DOHH2 (cell line): Measurements from ENCODE around the gene GRID1.

ENCODE experiments used
- H3F3A ChIP-seq: fragments of 200-600 bp; sonication (generic), shearing (Covaris generic); 2 replicates; pipeline ENCODE4 v1.6.0; 2016; ENCODE audit warnings: antibody characterized with exemption, mild to moderate bottlenecking; ENCODE audit not compliant: control insufficient read depth, insufficient read depth
- H3K27ac ChIP-seq: fragments of 200-600 bp; sonication (generic); 2 replicates; pipeline ENCODE4 v1.5.1; 2014; ENCODE audit warnings: low read depth, mild to moderate bottlenecking, low read length, moderate library complexity
- H3K27me3 ChIP-seq: fragments of 200-600 bp; sonication (generic); 2 replicates; pipeline ENCODE4 v1.6.1; 2014; ENCODE audit warnings: mild to moderate bottlenecking, low read length, mixed read lengths; ENCODE audit not compliant: control insufficient read depth
- H3K36me3 ChIP-seq: fragments of 200-600 bp; sonication (generic); 2 replicates; pipeline ENCODE4 v1.6.1; 2014; ENCODE audit warnings: mild to moderate bottlenecking, low read length, moderate library complexity, mixed read lengths; ENCODE audit not compliant: control insufficient read depth
- H3K4me1 ChIP-seq: fragments of 200-600 bp; sonication (generic); 2 replicates; pipeline ENCODE4 v1.6.1; 2014; ENCODE audit warnings: mild to moderate bottlenecking, low read length, mixed read lengths; ENCODE audit not compliant: control insufficient read depth
- H3K4me2 ChIP-seq: fragments of 200-600 bp; sonication (generic); 2 replicates; pipeline ENCODE4 v1.6.0; 2014; ENCODE audit warnings: mild to moderate bottlenecking, low read length, moderate library complexity
- H3K4me3 ChIP-seq: fragments of 200-600 bp; sonication (generic); 2 replicates; pipeline ENCODE4 v1.5.1; 2014; ENCODE audit warnings: mild to moderate bottlenecking, low read length, mixed read lengths
- H3K79me2 ChIP-seq: fragments of 200-600 bp; sonication (generic); 2 replicates; pipeline ENCODE4 v1.6.1; 2014; ENCODE audit warnings: mild to moderate bottlenecking, low read length, mixed read lengths; ENCODE audit not compliant: control insufficient read depth
- H3K9me2 ChIP-seq: fragments of 200-600 bp; sonication (generic); replicated peaks from 2 replicates; pipeline ENCODE4 v1.6.1; 2014; ENCODE audit warnings: mild to moderate bottlenecking, low read length, mixed read lengths; ENCODE audit not compliant: control insufficient read depth
- H3K9me3 ChIP-seq: fragments of 200-600 bp; sonication (generic); 2 replicates; pipeline ENCODE4 v1.6.1; 2014; ENCODE audit warnings: antibody characterized with exemption, low read length, mixed read lengths; ENCODE audit not compliant: control insufficient read depth, insufficient read depth
- H4K20me1 ChIP-seq: fragments of 200-600 bp; sonication (generic); 2 replicates; pipeline ENCODE4 v1.6.0; 2014; ENCODE audit warnings: low read depth, mild to moderate bottlenecking, antibody characterized with exemption, low read length, moderate library complexity; ENCODE audit not compliant: control insufficient read depth, insufficient read depth
- EZH2phosphoT487 ChIP-seq: fragments of 200-600 bp; sonication (generic); IDR thresholded peaks from 2 replicates; pipeline ENCODE4 v1.6.1; 2017; ENCODE audit warnings: borderline replicate concordance, mild to moderate bottlenecking, antibody characterized with exemption, low read length, moderate library complexity, mixed read lengths
- TF ChIP-seq, protein P1 (sequence below): fragments of 200-600 bp; sonication (generic); IDR thresholded peaks from one replicate; pipeline ENCODE4 v1.5.1; 2014; ENCODE audit warnings: antibody characterized with exemption, mild to moderate bottlenecking, low read depth, low read length; ENCODE audit not compliant: poor library complexity, severe bottlenecking

The GRID1 gene

DNA sequence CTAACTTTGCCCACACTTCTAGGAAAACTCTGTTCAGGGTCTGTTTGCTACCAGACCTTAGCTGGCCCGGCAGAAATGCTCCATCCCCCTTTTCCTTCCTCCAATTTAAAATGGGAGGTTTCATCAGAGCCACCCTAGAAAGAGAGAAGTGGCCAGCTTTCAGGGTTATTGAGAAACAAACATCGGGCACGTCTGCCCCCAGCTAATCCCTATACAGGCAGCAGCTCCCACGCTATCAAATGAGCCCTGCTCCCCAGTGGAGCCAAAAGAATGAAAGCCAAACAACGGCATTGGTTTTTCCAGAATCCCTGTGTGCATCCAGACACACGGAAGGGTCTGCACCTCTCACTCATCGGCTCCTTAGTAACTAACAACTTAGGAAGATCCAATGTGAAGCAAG lies 132.5 kb downstream of the GRID1 start:
- no peak for TF ChIP-seq EZH2phosphoT487
- TF ChIP-seq, protein P1, sequence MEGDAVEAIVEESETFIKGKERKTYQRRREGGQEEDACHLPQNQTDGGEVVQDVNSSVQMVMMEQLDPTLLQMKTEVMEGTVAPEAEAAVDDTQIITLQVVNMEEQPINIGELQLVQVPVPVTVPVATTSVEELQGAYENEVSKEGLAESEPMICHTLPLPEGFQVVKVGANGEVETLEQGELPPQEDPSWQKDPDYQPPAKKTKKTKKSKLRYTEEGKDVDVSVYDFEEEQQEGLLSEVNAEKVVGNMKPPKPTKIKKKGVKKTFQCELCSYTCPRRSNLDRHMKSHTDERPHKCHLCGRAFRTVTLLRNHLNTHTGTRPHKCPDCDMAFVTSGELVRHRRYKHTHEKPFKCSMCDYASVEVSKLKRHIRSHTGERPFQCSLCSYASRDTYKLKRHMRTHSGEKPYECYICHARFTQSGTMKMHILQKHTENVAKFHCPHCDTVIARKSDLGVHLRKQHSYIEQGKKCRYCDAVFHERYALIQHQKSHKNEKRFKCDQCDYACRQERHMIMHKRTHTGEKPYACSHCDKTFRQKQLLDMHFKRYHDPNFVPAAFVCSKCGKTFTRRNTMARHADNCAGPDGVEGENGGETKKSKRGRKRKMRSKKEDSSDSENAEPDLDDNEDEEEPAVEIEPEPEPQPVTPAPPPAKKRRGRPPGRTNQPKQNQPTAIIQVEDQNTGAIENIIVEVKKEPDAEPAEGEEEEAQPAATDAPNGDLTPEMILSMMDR = no peak

DNA sequence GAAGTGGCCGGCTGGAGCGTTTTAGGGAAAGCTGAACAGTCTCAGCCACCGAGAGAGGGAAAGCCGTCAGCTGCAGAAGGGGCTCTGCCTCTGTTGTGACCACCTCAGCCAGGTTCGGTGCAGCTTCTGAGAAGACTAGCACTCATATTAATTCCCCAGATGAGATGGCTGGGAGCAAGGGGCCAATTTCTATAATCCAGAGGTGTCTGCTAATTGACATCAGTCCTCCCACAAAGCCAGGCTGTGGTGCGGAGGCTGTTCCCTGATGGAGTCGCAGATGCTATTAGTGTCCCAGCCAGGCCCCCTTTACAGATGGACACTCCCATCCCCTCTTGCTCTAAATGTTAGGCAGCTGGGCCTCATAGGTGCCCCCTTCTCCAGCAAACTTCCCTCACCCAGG lies 133.5 kb downstream of the GRID1 start:
- TF ChIP-seq, protein P1 = no peak
- no peak for TF ChIP-seq EZH2phosphoT487

More for the DNA sequence above, 132.5 kb downstream of the GRID1 start:
- no peaks in the 10 kb centered on the region for H3K9me2 ChIP-seq
- no peaks in the 10 kb centered on the region for H3K27me3 ChIP-seq
- H3K4me3 ChIP-seq = no peak overlapping the region
- H3F3A ChIP-seq = no peaks in the 10 kb centered on the region
- H4K20me1 ChIP-seq = no peaks in the 10 kb centered on the region
- no peaks in the 10 kb centered on the region for H3K9me3 ChIP-seq
- no peak overlapping the region for H3K27ac ChIP-seq
- H3K4me1 ChIP-seq = no peaks in the 10 kb centered on the region
- no peaks in the 10 kb centered on the region for H3K79me2 ChIP-seq
- H3K4me2 ChIP-seq = no peak overlapping the region
- no peaks in the 10 kb centered on the region for H3K36me3 ChIP-seq

DNA sequence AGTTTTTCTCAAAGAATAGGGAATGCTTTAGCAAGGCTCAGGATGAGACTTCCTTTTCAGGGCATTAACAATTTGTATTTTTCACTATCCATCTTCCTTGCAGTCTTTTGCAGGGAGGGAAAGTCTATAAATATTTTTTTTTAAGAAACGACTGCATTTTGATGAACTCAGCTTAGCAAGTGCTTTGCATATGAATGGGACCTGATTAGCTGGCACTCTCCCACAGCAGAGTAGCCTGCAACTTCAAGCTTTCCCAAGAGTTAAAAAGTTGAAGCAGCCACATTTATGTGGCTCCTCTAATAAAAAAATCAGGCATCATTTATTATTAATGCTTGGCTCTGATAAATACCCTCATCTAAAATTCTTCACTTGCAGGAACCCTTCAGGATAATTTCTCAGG lies 134.0 kb downstream of the GRID1 start:
- H3K4me2 ChIP-seq = no peak overlapping the region
- no peaks in the 10 kb centered on the region for H3K27me3 ChIP-seq
- H3K9me3 ChIP-seq = no peaks in the 10 kb centered on the region
- no peaks in the 10 kb centered on the region for H3K79me2 ChIP-seq
- no peak overlapping the region for H3K27ac ChIP-seq
- no peaks in the 10 kb centered on the region for H3K36me3 ChIP-seq
- H3K4me1 ChIP-seq = no peaks in the 10 kb centered on the region
- no peak for TF ChIP-seq EZH2phosphoT487
- TF ChIP-seq, protein P1 = no peak
- no peaks in the 10 kb centered on the region for H3K9me2 ChIP-seq
- no peaks in the 10 kb centered on the region for H3F3A ChIP-seq
- H3K4me3 ChIP-seq = no peak overlapping the region
- H4K20me1 ChIP-seq = no peaks in the 10 kb centered on the region

More for the DNA sequence above, 133.5 kb downstream of the GRID1 start:
- H3K4me3 ChIP-seq = no peak overlapping the region
- no peaks in the 10 kb centered on the region for H3K27me3 ChIP-seq
- no peaks in the 10 kb centered on the region for H3K9me3 ChIP-seq
- H3K4me1 ChIP-seq = no peaks in the 10 kb centered on the region
- H3K79me2 ChIP-seq = no peaks in the 10 kb centered on the region
- H3K9me2 ChIP-seq = no peaks in the 10 kb centered on the region
- no peaks in the 10 kb centered on the region for H3F3A ChIP-seq
- no peak overlapping the region for H3K4me2 ChIP-seq
- no peaks in the 10 kb centered on the region for H4K20me1 ChIP-seq
- H3K36me3 ChIP-seq = no peaks in the 10 kb centered on the region
- H3K27ac ChIP-seq = no peak overlapping the region
